Spleen (tissue), 11 donors: ENCODE measurements around the gene ORAI3. TPM values are rescaled to one million over a fixed set of nuclear protein-coding genes. Genes with fewer than 3 reads are reported as not detected.

Experiments
- DNase-seq: peaks from one replicate; pipeline ENCODE4 v3.0.0-alpha.2; 2020
- H3K27ac ChIP-seq, 8 donors: fragments of 200-600 bp; sonication (generic) in 7 of 8; 1 replicate in 4 of 8; 2 replicates in 4 of 8; pipeline versions ENCODE4 v1.5.0 to v1.8.0; 2016 to 2021; ENCODE audit warnings: inconsistent platforms in 4 of 8, mild to moderate bottlenecking in 4 of 8, moderate library complexity in 1 of 8
- H3K27me3 ChIP-seq, 7 donors: fragments of 200-600 bp; sonication (generic) in 6 of 7; replicated peaks in 1 of 7; 1 replicate in 4 of 7; 2 replicates in 3 of 7; pipeline versions ENCODE4 v1.5.0 to v1.8.0; 2016 to 2021; ENCODE audit warnings: inconsistent platforms in 3 of 7, mild to moderate bottlenecking in 1 of 7
- H3K36me3 ChIP-seq, 6 donors: fragments of 200-600 bp; sonication (generic) in 5 of 6; 1 replicate in 4 of 6; 2 replicates in 2 of 6; pipeline versions ENCODE4 v1.5.0 to v1.8.0; 2016 to 2021; ENCODE audit warnings: inconsistent platforms in 2 of 6
- H3K4me1 ChIP-seq, 6 donors: fragments of 200-600 bp; sonication (generic) in 5 of 6; 1 replicate in 3 of 6; 2 replicates in 3 of 6; pipeline versions ENCODE4 v1.5.0 to v1.8.0; 2016 to 2021; ENCODE audit warnings: inconsistent platforms in 3 of 6
- H3K4me3 ChIP-seq, 8 donors: fragments of 200-600 bp; sonication (generic) in 7 of 8; 1 replicate in 4 of 8; 2 replicates in 4 of 8; pipeline versions ENCODE4 v1.5.0 to v1.8.0; 2016 to 2021; ENCODE audit warnings: inconsistent platforms in 4 of 8, mild to moderate bottlenecking in 4 of 8, moderate library complexity in 2 of 8
- H3K9me3 ChIP-seq, 8 donors: fragments of 200-600 bp; sonication (generic) in 7 of 8; 1 replicate in 4 of 8; 2 replicates in 4 of 8; pipeline versions ENCODE4 v1.5.0 to v1.8.0; 2016 to 2021; ENCODE audit warnings: inconsistent platforms in 4 of 8
- POLR2A ChIP-seq, 3 donors: fragments of 450-650 bp; IDR thresholded peaks; one replicate each; pipeline ENCODE4 v1.5.1; 2017; ENCODE audit warnings: antibody characterized with exemption in 3 of 3, mild to moderate bottlenecking in 1 of 3
- POLR2AphosphoS5 ChIP-seq, 3 donors: sonication (generic); formaldehyde crosslinking; IDR thresholded peaks; one replicate each; pipeline ENCODE4 v1.5.1; 2017; ENCODE audit warnings: antibody characterized with exemption in 3 of 3
- WGBS, 5 donors: extraction: QIAGEN DNeasy Blood & Tissue Kit in 3 of 5; methylation state at CpG; one replicate each; pipeline versions ENCODE4 v1.1.5 to v1.1.7; 2013 to 2018; 5-methylcytosine and 5-hydroxymethylcytosine counted together
- intact Hi-C: fragments of 100-400 bp; cut with DNase I; formaldehyde crosslinking; loops from one replicate; pipeline ENCODE4 v1.15.0; 2023; ENCODE audit warnings: low total_unique reads
- polyA plus RNA-seq, 3 donors: library from polyadenylated mRNA; stranded (reverse); fragments of 200-250 nt; gene quantifications; one replicate each; pipeline ENCODE4 v1.2.1, GENCODE V29; 2013
- total RNA-seq, 7 donors: library from RNA; depleted of rRNA in 3 of 7; stranded (reverse); fragments of >200 nt in 3 of 7; fragmentation: NEBNext Ultra II Directional in 4 of 7; extraction: Animal tissue kit (Norgen Biotek cat#: 25700) in 4 of 7; gene quantifications; one replicate each; pipeline versions ENCODE4 v1.1.0 to v1.2.1, GENCODE V29; 2016 to 2021
- TF ChIP-seq, protein P1 (sequence below), 11 experiments: fragments of 200-600 bp in 7 of 11; fragments of 450-650 bp in 4 of 11; sonication (generic) in 4 of 11; IDR thresholded peaks in 8 of 11; conservative IDR thresholded peaks in 3 of 11; 1 replicate in 7 of 11; 2 replicates in 4 of 11; pipeline versions ENCODE4 v1.4.0 to v1.8.0; 2016 to 2021; ENCODE audit warnings: antibody characterized with exemption in 11 of 11, inconsistent platforms in 4 of 11, mild to moderate bottlenecking in 1 of 11
- donor health status: healthy with polysubstance abuse.
- donor health status: DM: no; HTN: no; CAD: no; lungs with moderate emphysema.
- donor health status: DM: no; HTN: no; CAD: no.
- donor health status: Bipolar disorder and iron deficiency.
- donor health status: healthy.
- donor health status: DM: no; HTN: no; CAD: no.
- donor health status: DM: yes; HTN: yes; CAD: no.

ORAI3 gene
- total and polyA plus RNA-seq, 10 donors = 20.7 to 44.8 (median 26.3) TPM

DNA sequence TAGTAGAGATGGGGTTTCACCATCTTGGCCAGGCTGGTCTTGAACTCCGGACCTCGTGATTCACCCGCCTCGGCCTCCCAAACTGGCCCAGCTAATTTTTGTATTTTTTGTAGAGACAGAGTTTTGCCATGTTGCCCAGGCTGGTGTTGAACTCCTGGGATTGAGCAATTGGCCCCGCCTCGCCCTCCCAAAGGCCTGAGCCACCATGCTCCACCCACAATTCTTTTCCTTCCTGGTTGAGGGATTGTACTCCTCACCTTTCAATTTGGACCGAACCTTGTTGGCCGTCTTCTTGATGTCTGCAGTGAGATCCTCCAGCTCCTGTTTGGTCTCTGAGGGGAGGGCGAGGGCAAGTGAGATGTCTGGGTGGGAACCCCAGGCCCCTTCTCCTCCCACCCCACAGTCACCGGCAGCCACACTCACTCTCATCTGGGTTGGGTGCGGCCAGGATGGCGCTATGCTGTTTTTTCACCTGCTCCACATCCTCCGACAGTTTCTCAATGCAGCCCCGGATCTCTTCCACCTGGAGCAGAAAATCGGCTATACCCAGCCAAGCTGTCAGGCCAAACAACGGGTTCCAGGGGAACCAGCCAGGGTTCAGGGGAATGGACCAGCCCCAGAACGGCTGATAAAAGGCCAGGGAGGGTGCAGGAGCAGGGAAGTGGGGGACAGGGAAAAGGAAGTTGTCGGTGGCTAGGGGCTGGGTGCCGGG lies 52.0 kb downstream of the ORAI3 start:
- Histone ChIP-seq H3K9me3 (no peaks in the 10 kb centered on the region), H3K4me3 (no peak overlapping the region), H3K27me3 (peaks cover 0 to 10% (median 0%) of the 10 kb centered on the region in 7 donors), H3K27ac (no peak overlapping the region), H3K36me3 (no peaks in the 10 kb centered on the region), H3K4me1 (peaks cover 0 to 26% (median 17%) of the 10 kb centered on the region in 6 donors)
- 83 to 95% (median 86%) methylated on average over 17 to 19 of the region's 19 CpGs for WGBS, 5 donors
- DNase-seq = no peak
- TF ChIP-seq POLR2A (IDR thresholded peaks at IDR 0.05) (no peak), POLR2AphosphoS5 (IDR thresholded peaks at IDR 0.05) (no peak)
- TF ChIP-seq, protein P1, sequence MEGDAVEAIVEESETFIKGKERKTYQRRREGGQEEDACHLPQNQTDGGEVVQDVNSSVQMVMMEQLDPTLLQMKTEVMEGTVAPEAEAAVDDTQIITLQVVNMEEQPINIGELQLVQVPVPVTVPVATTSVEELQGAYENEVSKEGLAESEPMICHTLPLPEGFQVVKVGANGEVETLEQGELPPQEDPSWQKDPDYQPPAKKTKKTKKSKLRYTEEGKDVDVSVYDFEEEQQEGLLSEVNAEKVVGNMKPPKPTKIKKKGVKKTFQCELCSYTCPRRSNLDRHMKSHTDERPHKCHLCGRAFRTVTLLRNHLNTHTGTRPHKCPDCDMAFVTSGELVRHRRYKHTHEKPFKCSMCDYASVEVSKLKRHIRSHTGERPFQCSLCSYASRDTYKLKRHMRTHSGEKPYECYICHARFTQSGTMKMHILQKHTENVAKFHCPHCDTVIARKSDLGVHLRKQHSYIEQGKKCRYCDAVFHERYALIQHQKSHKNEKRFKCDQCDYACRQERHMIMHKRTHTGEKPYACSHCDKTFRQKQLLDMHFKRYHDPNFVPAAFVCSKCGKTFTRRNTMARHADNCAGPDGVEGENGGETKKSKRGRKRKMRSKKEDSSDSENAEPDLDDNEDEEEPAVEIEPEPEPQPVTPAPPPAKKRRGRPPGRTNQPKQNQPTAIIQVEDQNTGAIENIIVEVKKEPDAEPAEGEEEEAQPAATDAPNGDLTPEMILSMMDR (IDR thresholded peaks at IDR 0.05 in 8 of 11, conservative IDR thresholded peaks at IDR 0.05 in 3 of 11) = no peak
- intact Hi-C loops = no loop called here

- 66 to 83% (median 74%) methylated on average over 16 of the region's 16 CpGs for WGBS, 5 donors
- H3K27ac ChIP-seq = no peak overlapping the region
- no peak overlapping the region for H3K4me3 ChIP-seq
- TF ChIP-seq POLR2AphosphoS5 (IDR thresholded peaks at IDR 0.05) (no peak), POLR2A (IDR thresholded peaks at IDR 0.05) (no peak)
- intact Hi-C loops = no loop called here
- peaks cover 0 to 18% (median 11%) of the 10 kb centered on the region in 6 donors for H3K4me1 ChIP-seq
- DNase-seq = no peak
- no peaks in the 10 kb centered on the region for H3K36me3 ChIP-seq
- H3K9me3 ChIP-seq = no peaks in the 10 kb centered on the region
- peaks cover 0 to 7% (median 0%) of the 10 kb centered on the region in 7 donors for H3K27me3 ChIP-seq
Observed at GRCh38 chr16:31001507-31002249, 52.8 kb downstream of the ORAI3 start.

- TF ChIP-seq POLR2A (IDR thresholded peaks at IDR 0.05) = no peak
- TF ChIP-seq, protein P1 (IDR thresholded peaks at IDR 0.05 in 8 of 11, conservative IDR thresholded peaks at IDR 0.05 in 3 of 11) = no peak
- no peak for TF ChIP-seq POLR2AphosphoS5 (IDR thresholded peaks at IDR 0.05)
- intact Hi-C loops = no loop called here
- H3K27me3 ChIP-seq = peaks cover 0 to 9% (median 0%) of the 10 kb centered on the region in 7 donors
- no peak overlapping the region for H3K27ac ChIP-seq
- H3K4me3 ChIP-seq = no peak overlapping the region
- H3K36me3 ChIP-seq = no peaks in the 10 kb centered on the region
- no peaks in the 10 kb centered on the region for H3K9me3 ChIP-seq
- WGBS, 5 donors = 77 to 93% (median 84%) methylated on average over 7 to 10 of the region's 10 CpGs
- H3K4me1 ChIP-seq = peaks cover 0 to 12% (median 8%) of the 10 kb centered on the region in 6 donors
- no peak for DNase-seq
Observed at GRCh38 chr16:31002250-31002700, 53.4 kb downstream of the ORAI3 start.

GRCh38 chr16:31002862-31003341 lies 54.0 kb downstream of the ORAI3 start:
- intact Hi-C loops = no loop called here
- no peaks in the 10 kb centered on the region for H3K36me3 ChIP-seq
- H3K4me3 ChIP-seq = no peak overlapping the region
- no peak for DNase-seq
- H3K4me1 ChIP-seq = peaks cover 0 to 6% (median 2%) of the 10 kb centered on the region in 6 donors
- H3K9me3 ChIP-seq = no peaks in the 10 kb centered on the region
- H3K27ac ChIP-seq = no peak overlapping the region
- WGBS, 5 donors = 77 to 98% (median 90%) methylated on average over 9 of the region's 9 CpGs
- H3K27me3 ChIP-seq = peaks cover 0 to 11% (median 0%) of the 10 kb centered on the region in 7 donors
- TF ChIP-seq POLR2AphosphoS5 (IDR thresholded peaks at IDR 0.05) (no peak), POLR2A (IDR thresholded peaks at IDR 0.05) (no peak)
- TF ChIP-seq, protein P1 (IDR thresholded peaks at IDR 0.05 in 8 of 11, conservative IDR thresholded peaks at IDR 0.05 in 3 of 11) = no peak
